Measurements from ENCODE around the gene KRTAP20-2. TPM values are rescaled to one million over a fixed set of nuclear protein-coding genes. Genes with fewer than 3 reads are reported as not detected.

The KRTAP20-2 gene
- total and polyA plus RNA-seq, 2 of the 8 experiments (the other 6 are each of a cell fraction or from before 2014, with no cell fraction given), result not detected

DNA sequence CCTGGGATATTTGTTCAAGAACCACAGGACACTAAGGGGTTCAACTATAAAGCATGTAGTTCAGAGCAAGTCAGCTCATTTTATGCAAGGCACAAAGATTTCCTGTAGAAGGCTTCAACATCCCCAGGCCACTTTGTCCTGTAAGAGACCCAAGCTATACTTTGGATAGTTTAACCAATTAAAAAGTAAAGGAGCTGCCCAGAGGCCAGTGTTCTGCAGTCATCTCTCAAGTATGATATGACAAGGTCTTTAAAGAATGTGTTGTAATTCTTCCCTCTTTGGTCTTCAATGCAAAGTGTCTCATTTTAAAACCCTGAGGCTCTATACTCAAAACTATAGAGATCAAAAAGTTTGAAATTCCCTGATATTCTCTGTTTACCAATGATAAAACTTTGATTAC lies 41.7 kb downstream of the KRTAP20-2 start:
- Histone ChIP-seq H3K18ac (ENCODE audit: extremely low read depth, low read length) (no peak overlapping the region), H4K20me1 (replicated peaks in 1 of 2; ENCODE audit: control insufficient read depth in 1 of 2, insufficient read depth in 2 of 2, low read length in 2 of 2) (no peaks in the 10 kb centered on the region), H2BK120ac (replicated peaks; ENCODE audit: low read depth, low read length) (no peak overlapping the region), H3K56ac (replicated peaks; ENCODE audit: insufficient read length, low read depth, low read length) (no peak overlapping the region), H2BK15ac (ENCODE audit: low read length) (no peak overlapping the region), H2AK5ac (ENCODE audit: low read depth, low read length) (no peak overlapping the region), H2BK12ac (ENCODE audit: low read depth, low read length) (no peak overlapping the region), H3K4ac (replicated peaks; ENCODE audit: insufficient read length, low read depth, low read length) (no peak overlapping the region), H2BK20ac (ENCODE audit: low read length) (no peak overlapping the region), H3K14ac (ENCODE audit: insufficient read length) (no peak overlapping the region), H3K79me2 (ENCODE audit: control insufficient read depth in 1 of 2, insufficient read depth in 2 of 2, low read length in 2 of 2) (no peaks in the 10 kb centered on the region), H4K5ac (ENCODE audit: insufficient read length, low read depth, low read length) (no peak overlapping the region), H3K79me1 (ENCODE audit: low read depth, low read length) (no peaks in the 10 kb centered on the region), H3K23ac (ENCODE audit: insufficient read length) (no peak overlapping the region), H2BK5ac (ENCODE audit: low read depth, low read length) (no peak overlapping the region), H3K9ac (replicated peaks in 1 of 4; ENCODE audit: extremely low read depth in 1 of 4, low read depth in 3 of 4, low read length in 3 of 4) (no peak overlapping the region), H2AFZ (ENCODE audit: low read length) (no peak overlapping the region), H3K9me3 (ENCODE audit: insufficient read depth in 2 of 2, low read depth in 1 of 2, low read length in 1 of 2) (no peaks in the 10 kb centered on the region), H3K36me3 (ENCODE audit: control insufficient read depth in 2 of 4, insufficient read depth in 4 of 4, low read length in 3 of 4) (no peaks in the 10 kb centered on the region), H3K27me3 (replicated peaks in 1 of 4; ENCODE audit: control insufficient read depth in 3 of 4, extremely low read depth in 1 of 4, insufficient read depth in 3 of 4, low read length in 3 of 4) (no peaks in the 10 kb centered on the region), H3K4me1 (replicated peaks in 1 of 4; ENCODE audit: control insufficient read depth in 3 of 4, insufficient read depth in 4 of 4, low read length in 3 of 4) (no peaks in the 10 kb centered on the region), H4K8ac (ENCODE audit: extremely low read depth, insufficient read depth, low read length) (no peak overlapping the region), H3K23me2 (ENCODE audit: low read depth, low read length) (no peaks in the 10 kb centered on the region), H4K91ac (replicated peaks; ENCODE audit: insufficient read length, low read length) (no peak overlapping the region), H3K4me3 (ENCODE audit: extremely low read depth in 1 of 4, insufficient read depth in 2 of 4, low read depth in 3 of 4, low read length in 4 of 4) (no peak overlapping the region), H3K27ac (ENCODE audit: low read depth, low read length) (no peak overlapping the region), H3K4me2 (ENCODE audit: insufficient read depth in 1 of 2, low read depth in 2 of 2, low read length in 2 of 2) (no peak overlapping the region)
- no peak for TF ChIP-seq ZNF274 (IDR thresholded peaks at IDR 0.05; ENCODE audit: borderline replicate concordance, extremely low read depth, low read length)
- TF ChIP-seq SIRT6 (IDR thresholded peaks at IDR 0.05; ENCODE audit: low read length), result no peak
- no peak for TF ChIP-seq CEBPB (IDR thresholded peaks at IDR 0.05; ENCODE audit: low read depth, low read length)
- TF ChIP-seq CHD2 (IDR thresholded peaks at IDR 0.05; ENCODE audit: low read length), result no peak
- TF ChIP-seq BCL11A (IDR thresholded peaks at IDR 0.05; ENCODE audit: low read depth in 2 of 2, low read length in 2 of 2), result no peak
- TF ChIP-seq CHD1 (IDR thresholded peaks at IDR 0.05; ENCODE audit: low read depth, low read length), result no peak
- FAIRE-seq (no peak), DNase-seq (ENCODE audit: low read depth in 1 of 2, low spot score in 2 of 2) (no peak)
- POLR2A ChIA-PET (ENCODE audit: partially characterized antibody), result no interaction called here
- CTCF ChIA-PET (ENCODE audit: partially characterized antibody), result no interaction called here
